Neural progenitor cell (in vitro differentiated cells): ENCODE measurements around the gene HS3ST5. TPM values are rescaled to one million over a fixed set of nuclear protein-coding genes. Genes with fewer than 3 reads are reported as not detected.
"Not testable (repeated sequence)": the region's sequence is repeated elsewhere in the genome, so short reads cannot be mapped to it uniquely, and the experiment has no call there.

Source experiments
- DNase-seq: peaks from one replicate; pipeline ENCODE4 v3.0.0-alpha.2; 2016; ENCODE audit warnings: low spot score
- H2AFZ ChIP-seq: fragments of 200-600 bp; sonication (generic); replicated peaks from 2 replicates; pipeline ENCODE4 v1.6.1; 2016; ENCODE audit warnings: antibody characterized with exemption
- H3F3A ChIP-seq: fragments of 200-600 bp; sonication (generic); 2 replicates; pipeline ENCODE4 v1.6.1; 2016; ENCODE audit warnings: antibody characterized with exemption, low read depth
- H3K27ac ChIP-seq: fragments of 200-600 bp; sonication (generic); 2 replicates; pipeline ENCODE4 v1.5.1; 2016; ENCODE audit warnings: mild to moderate bottlenecking
- H3K27me3 ChIP-seq: fragments of 200-600 bp; sonication (generic); 2 replicates; pipeline ENCODE4 v1.6.1; 2016; ENCODE audit warnings: mild to moderate bottlenecking, moderate library complexity
- H3K36me3 ChIP-seq: fragments of 200-600 bp; sonication (generic); 2 replicates; pipeline ENCODE4 v1.5.1; 2016
- H3K4me1 ChIP-seq: fragments of 200-600 bp; sonication (generic); 2 replicates; pipeline ENCODE4 v1.6.1; 2016; ENCODE audit warnings: mixed run types
- H3K4me2 ChIP-seq: fragments of 200-600 bp; sonication (generic); 2 replicates; pipeline ENCODE4 v1.6.1; 2016
- H3K4me3 ChIP-seq: fragments of 200-600 bp; sonication (generic); 2 replicates; pipeline ENCODE4 v1.5.1; 2016
- H3K79me2 ChIP-seq: fragments of 200-600 bp; sonication (generic); 2 replicates; pipeline ENCODE4 v1.6.1; 2016; ENCODE audit warnings: low read depth
- H3K9ac ChIP-seq: fragments of 200-600 bp; sonication (generic); 2 replicates; pipeline ENCODE4 v1.6.1; 2016
- H3K9me3 ChIP-seq: fragments of 200-600 bp; sonication (generic); 2 replicates; pipeline ENCODE4 v1.5.1; 2016; ENCODE audit warnings: low read depth
- H4K20me1 ChIP-seq: fragments of 200-600 bp; sonication (generic); 2 replicates; pipeline ENCODE4 v1.6.1; 2016; ENCODE audit warnings: low read depth
- H3K27ac Mint-ChIP-seq: 3 replicates; pipeline ENCODE4 v1.8.0; 2021; ENCODE audit warnings: mixed read lengths
- H3K27me3 Mint-ChIP-seq: 2 replicates; pipeline ENCODE4 v1.8.0; 2022; ENCODE audit warnings: low read depth, mild to moderate bottlenecking, inconsistent platforms, moderate library complexity, mixed read lengths; ENCODE audit not compliant: insufficient read depth
- H3K36me3 Mint-ChIP-seq: 3 replicates; pipeline ENCODE4 v1.8.0; 2021; ENCODE audit warnings: mixed read lengths
- H3K4me1 Mint-ChIP-seq: 3 replicates; pipeline ENCODE4 v1.8.0; 2021; ENCODE audit warnings: mixed read lengths
- H3K4me3 Mint-ChIP-seq: 3 replicates; pipeline ENCODE4 v1.8.0; 2021; ENCODE audit warnings: mild to moderate bottlenecking, moderate library complexity, mixed read lengths
- H3K9me3 Mint-ChIP-seq: 3 replicates; pipeline ENCODE4 v1.8.0; 2020; ENCODE audit warnings: mixed read lengths
- CTCF ChIP-seq: fragments of 200-600 bp; sonication (generic); IDR thresholded peaks from 2 replicates; pipeline ENCODE4 v1.5.1; 2017; ENCODE audit warnings: antibody characterized with exemption, mild to moderate bottlenecking
- EZH2 ChIP-seq: fragments of 200-600 bp; sonication (generic); IDR thresholded peaks from 2 replicates; pipeline ENCODE4 v1.6.1; 2017; ENCODE audit warnings: antibody characterized with exemption, mild to moderate bottlenecking, moderate library complexity
- EZH2phosphoT487 ChIP-seq: fragments of 200-600 bp; sonication (generic); IDR thresholded peaks from 2 replicates; pipeline ENCODE4 v1.6.1; 2017; ENCODE audit warnings: antibody characterized with exemption
- total RNA-seq: library from RNA; depleted of rRNA; stranded (reverse); fragments of >200 nt; gene quantifications from 2 replicates; pipeline ENCODE4 v1.2.3, GENCODE V29; 2015; ENCODE audit warnings: low replicate concordance

The HS3ST5 gene
- total RNA-seq, 1 donor from 2014 or later = 0.34 TPM

- Histone ChIP-seq H3K4me3 (no peak overlapping the region), H3F3A (no peaks in the 10 kb centered on the region), H3K9me3 (no peaks in the 10 kb centered on the region), H3K9ac (no peak overlapping the region), H3K79me2 (no peaks in the 10 kb centered on the region), H2AFZ (no peak overlapping the region), H3K4me1 (no peaks in the 10 kb centered on the region), H4K20me1 (no peaks in the 10 kb centered on the region), H3K27me3 (no peaks in the 10 kb centered on the region), H3K36me3 (no peaks in the 10 kb centered on the region), H3K27ac (no peak overlapping the region), H3K4me2 (no peak overlapping the region)
- H3K27ac Mint-ChIP-seq = no peak overlapping the region
- no peak overlapping the region for H3K4me3 Mint-ChIP-seq
- DNase-seq = no peak
- no peak for TF ChIP-seq CTCF
- no peak for TF ChIP-seq EZH2
- TF ChIP-seq EZH2phosphoT487 = no peak
- peaks cover 2% of the 10 kb centered on the region for H3K36me3 Mint-ChIP-seq
- H3K27me3 Mint-ChIP-seq = no peaks in the 10 kb centered on the region
- H3K9me3 Mint-ChIP-seq = no peaks in the 10 kb centered on the region
- peaks cover 4% of the 10 kb centered on the region for H3K4me1 Mint-ChIP-seq
Measured at GRCh38 chr6:114051031-114051430, 291.8 kb downstream of the HS3ST5 start.

- no peak for DNase-seq
- no peaks in the 10 kb centered on the region for H4K20me1 ChIP-seq
- H3K4me3 ChIP-seq = no peak overlapping the region
- Mint-ChIP-seq H3K36me3 (peaks cover 2% of the 10 kb centered on the region), H3K27ac (no peak overlapping the region), H3K9me3 (no peaks in the 10 kb centered on the region), H3K27me3 (no peaks in the 10 kb centered on the region), H3K4me3 (no peak overlapping the region), H3K4me1 (no peaks in the 10 kb centered on the region)
- H3K9ac ChIP-seq = no peak overlapping the region
- H3K4me2 ChIP-seq = no peak overlapping the region
- no peaks in the 10 kb centered on the region for H3K79me2 ChIP-seq
- no peak overlapping the region for H2AFZ ChIP-seq
- H3K9me3 ChIP-seq = no peaks in the 10 kb centered on the region
- TF ChIP-seq EZH2 = no peak
- no peaks in the 10 kb centered on the region for H3K36me3 ChIP-seq
- H3K27ac ChIP-seq = no peak overlapping the region
- H3F3A ChIP-seq = no peaks in the 10 kb centered on the region
- no peaks in the 10 kb centered on the region for H3K27me3 ChIP-seq
- no peaks in the 10 kb centered on the region for H3K4me1 ChIP-seq
Measured at GRCh38 chr6:114049367-114049966, 293.4 kb downstream of the HS3ST5 start.

- H3K27ac Mint-ChIP-seq, H3K79me2 ChIP-seq: not testable (repeated sequence)
Measured at GRCh38 chr6:114044566-114044965, 298.3 kb downstream of the HS3ST5 start.

GRCh38 chr6:114042267-114043016, 300.4 kb downstream of the HS3ST5 start:
- H3K27ac Mint-ChIP-seq = no peak overlapping the region
- Histone ChIP-seq H3K4me3 (no peak overlapping the region), H4K20me1 (no peaks in the 10 kb centered on the region), H3K36me3 (no peaks in the 10 kb centered on the region), H3K9me3 (no peaks in the 10 kb centered on the region), H3K4me1 (peaks cover 8% of the 10 kb centered on the region), H2AFZ (no peak overlapping the region), H3K4me2 (no peak overlapping the region), H3K9ac (no peak overlapping the region), H3K79me2 (no peaks in the 10 kb centered on the region), H3K27ac (no peak overlapping the region), H3F3A (no peaks in the 10 kb centered on the region), H3K27me3 (no peaks in the 10 kb centered on the region)
- H3K36me3 Mint-ChIP-seq = no peaks in the 10 kb centered on the region
- no peak overlapping the region for H3K4me3 Mint-ChIP-seq
- DNase-seq = no peak
- H3K9me3 Mint-ChIP-seq = no peaks in the 10 kb centered on the region
- TF ChIP-seq EZH2 (no peak), CTCF (no peak), EZH2phosphoT487 (no peak)
- no peaks in the 10 kb centered on the region for H3K27me3 Mint-ChIP-seq
- peaks cover 9% of the 10 kb centered on the region for H3K4me1 Mint-ChIP-seq

More at GRCh38 chr6:114044566-114044965, 298.3 kb downstream of the HS3ST5 start:
- not testable (repeated sequence) for H3K36me3 ChIP-seq, H3K9me3 Mint-ChIP-seq, H3K9ac ChIP-seq, H3F3A ChIP-seq, H4K20me1 ChIP-seq, H3K4me1 ChIP-seq, H3K27me3 ChIP-seq, DNase-seq, H3K9me3 ChIP-seq, H3K4me2 ChIP-seq, H3K27ac ChIP-seq, H3K27me3 Mint-ChIP-seq, H3K36me3 Mint-ChIP-seq, H3K4me1 Mint-ChIP-seq, H3K4me3 Mint-ChIP-seq, H2AFZ ChIP-seq, H3K4me3 ChIP-seq
